ENCODE results near the gene POLR2F.

- TF ChIP-seq CTCF (IDR thresholded peaks at IDR 0.05) (no peak), POLR2A (IDR thresholded peaks at IDR 0.05) (no peak)
These were observed 7.6 kb downstream of the POLR2F start for GRCh38 chr22:37961062-37961461.
